K562 (cell line): ENCODE data around the gene APBA2. TPM values are rescaled to one million over a fixed set of nuclear protein-coding genes. Genes with fewer than 3 reads are reported as not detected.

ENCODE experiments used
- ATAC-seq: fragments of 200-7000 bp; cut with Tn5 transposase; 3 replicates; pipeline ENCODE4 v1.9.1; 2020; ENCODE audit warnings: moderate library complexity
- BruUV-seq: library from RNA; stranded (reverse); fragments of 400-500 nt; replicated peaks from 2 replicates; lab custom pipeline; 2021; lab: Mats Ljungman, UMichigan
- CTCF ChIA-PET: fragments of 300-600 bp; formaldehyde crosslinking; extraction: SDS; loops from one replicate; lab custom pipeline; 2021; ENCODE audit warnings: low intra/inter-chr PET ratio; lab: Yijun Ruan, JAX
- POLR2A ChIA-PET: fragments of 300-600, 350-650 bp; sonication (Branson Sonifier 250); formaldehyde crosslinking; extraction: SDS; loops from one replicate; lab custom pipeline; 2021; ENCODE audit warnings: antibody characterized with exemption, inconsistent platforms; lab: Yijun Ruan, JAX
- DNase-seq, 4 experiments: peaks; one replicate each; pipeline versions ENCODE4 v3.0.0 to v3.0.0-alpha.2; 2011 to 2018; ENCODE audit warnings: low spot score in 3 of 4, mixed read lengths in 3 of 4; ENCODE audit errors: extremely low read depth in 1 of 4
- FAIRE-seq: peaks from 2 replicates; lab custom pipeline; 2011; peaks lifted over from hg19 to GRCh38; lab: Jason Lieb, UNC
- H2AFZ ChIP-seq: 2 replicates; pipeline ENCODE4 v1.6.0; 2011; ENCODE audit warnings: low read depth, low read length, control low read depth, inconsistent platforms
- H3K27ac ChIP-seq: fragments of 200-600 bp; 3 replicates; pipeline ENCODE4 v1.8.0; 2011; ENCODE audit warnings: low read depth, mild to moderate bottlenecking, control low read depth, inconsistent platforms, low read length, moderate library complexity, mixed read lengths; ENCODE audit errors: extremely low read depth
- H3K27me3 ChIP-seq, 2 experiments: fragments of 300-600 bp in 1 of 2; 2 replicates in 1 of 2; 3 replicates in 1 of 2; pipeline versions ENCODE4 v1.6.0 to v1.8.0; 2011; ENCODE audit warnings: inconsistent platforms in 2 of 2, low read length in 2 of 2, mild to moderate bottlenecking in 1 of 2, mixed read lengths in 1 of 2, moderate library complexity in 1 of 2; ENCODE audit not compliant: control insufficient read depth in 2 of 2, insufficient read depth in 2 of 2
- H3K36me3 ChIP-seq: fragments of 300-600 bp; 3 replicates; pipeline ENCODE4 v1.8.0; 2011; ENCODE audit warnings: mild to moderate bottlenecking, low read length, inconsistent platforms; ENCODE audit not compliant: control insufficient read depth, insufficient read depth
- H3K4me1 ChIP-seq, 2 experiments: fragments of 200-600 bp in 1 of 2; replicated peaks in 1 of 2; 2 replicates in 1 of 2; 3 replicates in 1 of 2; pipeline versions ENCODE4 v1.5.1 to v1.8.0; 2011; ENCODE audit warnings: inconsistent platforms in 2 of 2, low read length in 2 of 2, mild to moderate bottlenecking in 1 of 2, mixed read lengths in 1 of 2, moderate library complexity in 1 of 2; ENCODE audit not compliant: control insufficient read depth in 2 of 2, insufficient read depth in 2 of 2
- H3K4me2 ChIP-seq: 2 replicates; pipeline ENCODE4 v1.6.1; 2011; ENCODE audit warnings: low read length, control low read depth, inconsistent platforms, mixed read lengths; ENCODE audit not compliant: insufficient read depth
- H3K4me3 ChIP-seq: fragments of 200-600 bp; sonication (generic), shearing (Covaris generic); 2 replicates; pipeline ENCODE4 v1.5.1; 2016; ENCODE audit warnings: control low read depth, inconsistent platforms
- H3K79me2 ChIP-seq: fragments of 200-600 bp; 3 replicates; pipeline ENCODE4 v1.8.0; 2011; ENCODE audit warnings: low read length, inconsistent platforms; ENCODE audit not compliant: control insufficient read depth, insufficient read depth
- H3K9ac ChIP-seq, 2 experiments: 2 replicates each; pipeline versions ENCODE4 v1.6.0 to v1.6.1; 2011; ENCODE audit warnings: low read depth in 2 of 2, low read length in 2 of 2, control low read depth in 1 of 2, inconsistent platforms in 1 of 2, mild to moderate bottlenecking in 1 of 2, mixed read lengths in 1 of 2; ENCODE audit not compliant: insufficient read depth in 1 of 2
- H3K9me1 ChIP-seq: one replicate; pipeline ENCODE4 v1.6.0; 2011; ENCODE audit warnings: inconsistent platforms, mild to moderate bottlenecking, low read length, moderate library complexity; ENCODE audit not compliant: control insufficient read depth, insufficient read depth
- H3K9me3 ChIP-seq: replicated peaks from 2 replicates; pipeline ENCODE4 v1.5.1; 2011; ENCODE audit warnings: low read depth, low read length, inconsistent platforms; ENCODE audit not compliant: control insufficient read depth, insufficient read depth
- H4K20me1 ChIP-seq: replicated peaks from 2 replicates; pipeline ENCODE4 v1.6.1; 2011; ENCODE audit warnings: low read length, inconsistent platforms, mixed read lengths; ENCODE audit not compliant: control insufficient read depth, insufficient read depth
- HDAC2 ChIP-seq: fragments of 450-650 bp; IDR thresholded peaks from 2 replicates; pipeline ENCODE4 v1.6.1; 2016; ENCODE audit warnings: mild to moderate bottlenecking
- NFIC ChIP-seq: fragments of 450-650 bp; IDR thresholded peaks from 2 replicates; pipeline ENCODE4 v1.6.1; 2017; ENCODE audit warnings: mild to moderate bottlenecking, inconsistent platforms
- PML ChIP-seq: IDR thresholded peaks from 2 replicates; pipeline ENCODE4 v1.6.1; 2012; ENCODE audit warnings: low read length, inconsistent platforms
- RBM22 ChIP-seq: fragments of 200-400 bp; formaldehyde crosslinking; IDR thresholded peaks from 2 replicates; pipeline ENCODE4 v1.6.1; 2018; ENCODE audit warnings: low read length, low read depth; ENCODE audit not compliant: poor library complexity, severe bottlenecking
- SAFB ChIP-seq: fragments of 200-400 bp; formaldehyde crosslinking; IDR thresholded peaks from 2 replicates; pipeline ENCODE4 v1.6.1; 2017; ENCODE audit warnings: low read depth, low read length, borderline replicate concordance
- ZNF408 ChIP-seq: fragments of 250-450 bp; sonication (Bioruptor Pico); IDR thresholded peaks from 2 replicates; pipeline ENCODE4 v1.4.0; 2020; ENCODE audit warnings: low read depth, mild to moderate bottlenecking, moderate library complexity
- ZNF511 ChIP-seq: sonication (generic); formaldehyde crosslinking; IDR thresholded peaks from 2 replicates; pipeline ENCODE4 v1.8.0; 2022; ENCODE audit warnings: mild to moderate bottlenecking, missing genetic modification reagents
- WGBS: fragments of 100-300 bp; shearing (Covaris generic); methylation state at CpG from one replicate; pipeline ENCODE4 v1.1.6; 2016; ENCODE audit warnings: low coverage, mixed read lengths; ENCODE audit not compliant: insufficient coverage; ENCODE audit errors: missing lambda C conversion rate; 5-methylcytosine and 5-hydroxymethylcytosine counted together
- in situ Hi-C: fragments of 300-500 bp; cut with MboI; formaldehyde crosslinking; loops from 4 replicates; pipeline ENCODE4 v1.15.0; 2018; ENCODE audit warnings: inconsistent platforms, mixed read lengths
- intact Hi-C: fragments of 100-400 bp; cut with micrococcal nuclease; formaldehyde crosslinking; loops from 2 replicates; pipeline ENCODE4 v1.14.2; 2022
- polyA plus RNA-seq, 8 experiments: library from polyadenylated mRNA; depleted of rRNA in 4 of 8; stranded (reverse) in 5 of 8; unstranded in 3 of 8; fragments of >200 nt; fragmentation: Nextera tagmentation in 2 of 8; fragmentation: Illumina TruSeq in 1 of 8; extraction: Ambion mirVana in 2 of 8; extraction: Trizol in 1 of 8; gene quantifications; 2 replicates each; pipeline versions ENCODE4 v1.2.1 to v1.2.3, GENCODE V29; 2011 to 2014; ENCODE audit warnings: inconsistent platforms in 1 of 8, missing spikeins in 1 of 8
- total RNA-seq, 7 experiments: library from RNA; depleted of rRNA in 6 of 7; stranded (reverse); fragments of >200 nt in 6 of 7; fragmentation: Illumina TruSeq in 2 of 7; extraction: Trizol in 2 of 7; gene quantifications; 2 replicates each; pipeline versions ENCODE4 v1.2.1 to v1.2.3, GENCODE V29; 2011 to 2021; ENCODE audit warnings: low replicate concordance in 1 of 7

Gene APBA2
- total and polyA plus RNA-seq, 9 of the 15 experiments (the other 6 are each of a cell fraction or from before 2014, with no cell fraction given): 0.24 to 40.9 (median 25.2) TPM

DNA sequence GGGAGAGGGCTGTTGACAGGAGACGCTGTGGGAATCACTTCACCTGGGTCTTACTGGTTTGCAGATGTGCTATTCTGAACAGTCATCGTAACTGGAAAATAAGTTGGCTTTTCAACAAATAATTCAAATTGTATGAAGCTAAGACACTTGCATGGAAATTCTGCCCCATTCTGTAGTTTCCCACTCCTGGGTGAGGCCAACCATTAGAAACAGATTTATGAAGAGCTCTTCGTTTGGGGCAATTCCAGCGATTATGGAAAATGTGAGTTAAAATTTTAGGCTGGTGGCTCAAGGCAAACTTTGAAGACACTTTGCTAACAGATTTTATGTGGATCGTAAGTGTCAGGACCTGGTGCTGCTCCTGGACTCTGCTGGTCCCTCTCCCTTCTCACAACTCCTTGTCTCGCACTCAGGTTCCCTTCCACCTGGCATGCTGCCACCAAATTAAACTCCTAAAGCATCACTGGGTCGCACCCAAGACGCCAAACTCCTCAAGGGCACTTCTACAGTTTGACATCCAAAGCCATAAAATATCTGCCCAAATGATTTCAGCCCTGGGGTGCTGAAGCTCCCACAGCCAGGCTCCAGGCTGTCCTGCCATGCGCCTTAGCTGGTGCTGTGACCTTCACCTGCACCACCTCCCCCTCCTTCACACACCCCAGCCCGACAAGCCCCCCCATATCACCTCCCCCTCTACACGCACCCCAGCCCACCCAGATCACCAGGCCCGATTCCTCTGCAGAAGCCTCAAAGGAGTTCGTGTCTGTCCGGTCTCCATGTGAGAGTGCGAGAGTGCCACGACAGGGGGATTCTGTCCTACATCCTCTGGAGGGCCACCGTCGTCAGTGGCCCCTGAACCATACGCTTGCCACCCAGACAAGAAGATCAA is 245.4 kb downstream of the APBA2 start:
- TF ChIP-seq HDAC2 (no peak), ZNF511 (CRISPR knock-in tag) (no peak), SAFB (no peak), PML (no peak), NFIC (peak; percentile 30), RBM22 (no peak), ZNF408 (no peak)
- Histone ChIP-seq H3K4me2 (no peak overlapping the region), H3K36me3 (no peaks in the 10 kb centered on the region), H4K20me1 (peaks cover 17% of the 10 kb centered on the region), H3K4me3 (no peak overlapping the region), H3K27ac (no peak overlapping the region), H3K79me2 (no peaks in the 10 kb centered on the region), H3K4me1 (peaks cover 7 to 26% of the 10 kb centered on the region in 2 experiments; a peak in 4 of 5 replicates), H2AFZ (no peak overlapping the region), H3K27me3 (peaks cover 31 to 54% of the 10 kb centered on the region in 2 experiments; a peak in 4 of 5 replicates), H3K9me1 (no peaks in the 10 kb centered on the region), H3K9ac (no peak overlapping the region), H3K9me3 (no peaks in the 10 kb centered on the region)
- 17% methylated on average over 17 of the region's 19 CpGs for WGBS
- CTCF ChIA-PET: no interaction called here
- no TSS peak for BruUV-seq
- in situ Hi-C loops (no loop called here), intact Hi-C loops (no loop called here)
- no peak for FAIRE-seq
- POLR2A ChIA-PET: no interaction called here
- no peak for ATAC-seq
- DNase-seq: no peak
